GM18511 (cell line): ENCODE data around the gene PRR33.
"Not testable (repeated sequence)": the region's sequence is repeated elsewhere in the genome, so short reads cannot be mapped to it uniquely, and the experiment has no call there.

ENCODE experiments used
- ATAC-seq: cut with Tn5 transposase; IDR thresholded peaks from one replicate; pipeline ENCODE4 v1.9.1; 2021; ENCODE audit warnings: mild to moderate bottlenecking, moderate library complexity; ENCODE audit not compliant: unreplicated experiment

The PRR33 gene

DNA sequence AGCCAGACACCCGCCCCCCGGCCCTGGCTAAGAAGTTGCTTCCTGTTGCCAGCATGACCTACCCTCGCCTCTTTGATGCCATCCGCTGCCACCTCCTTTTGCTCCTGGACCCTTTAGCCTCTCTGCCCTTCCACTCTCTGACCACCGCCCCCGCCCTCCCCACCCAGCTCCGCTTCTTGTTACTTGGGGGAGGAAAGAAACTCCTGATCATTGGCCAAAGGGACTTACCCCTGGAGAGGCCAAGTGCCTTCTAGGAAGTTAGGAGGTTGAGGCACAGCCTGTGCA, at the start of gene PRR33:
PRR33 (minus strand) TSS at position 65 of the 285 bp plus-strand sequence. CDS start 1,311 bp downstream, outside the sequence.
- ATAC-seq, result no peak

DNA sequence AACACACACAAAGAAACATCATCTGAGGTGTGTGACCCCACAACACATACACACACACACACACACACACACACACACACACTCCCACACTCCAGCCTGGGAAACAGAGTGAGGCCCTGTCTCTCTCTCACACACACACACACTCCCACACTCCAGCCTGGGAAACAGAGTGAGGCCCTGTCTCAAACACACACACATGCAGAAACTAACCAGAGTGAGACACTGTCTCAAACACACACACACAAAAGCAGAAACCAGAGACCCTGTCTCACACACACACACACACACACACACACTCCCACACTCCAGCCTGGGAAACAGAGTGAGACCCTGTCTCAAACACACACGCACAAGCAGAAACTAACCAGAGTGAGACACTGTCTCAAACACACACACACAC, 48.1 kb upstream of the PRR33 start:
- ATAC-seq, result not testable (repeated sequence)

DNA sequence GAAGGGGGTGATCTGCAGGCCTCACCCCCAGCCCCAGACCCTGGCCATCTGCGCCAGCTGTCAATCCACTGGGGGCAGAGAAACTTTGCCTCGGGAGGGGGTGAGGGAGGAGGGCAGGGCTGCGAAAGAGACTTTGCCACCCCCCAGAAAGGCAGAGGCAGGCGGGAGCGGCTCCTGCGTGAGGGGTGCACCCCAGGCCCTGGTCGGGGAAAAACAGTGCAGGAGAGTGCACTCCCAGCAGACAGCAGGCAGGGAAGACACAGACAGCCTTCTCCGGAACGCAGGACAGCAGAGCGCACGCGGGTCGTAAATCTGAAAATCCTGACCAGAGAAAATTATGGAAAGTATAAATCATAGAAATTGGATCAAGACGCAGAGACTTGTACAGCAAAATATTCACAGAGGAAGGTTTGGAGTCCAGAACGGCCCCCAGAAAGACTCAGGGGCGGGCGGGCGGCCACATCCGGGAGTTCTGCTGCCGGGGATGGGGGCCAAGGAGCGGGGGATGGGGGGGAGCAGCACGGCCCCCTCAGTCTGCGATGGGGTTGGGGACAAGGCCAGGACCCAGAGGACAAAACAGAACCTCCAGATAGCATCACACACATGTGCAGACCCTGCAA, 47.4 kb upstream of the PRR33 start:
- ATAC-seq, result no peak

DNA sequence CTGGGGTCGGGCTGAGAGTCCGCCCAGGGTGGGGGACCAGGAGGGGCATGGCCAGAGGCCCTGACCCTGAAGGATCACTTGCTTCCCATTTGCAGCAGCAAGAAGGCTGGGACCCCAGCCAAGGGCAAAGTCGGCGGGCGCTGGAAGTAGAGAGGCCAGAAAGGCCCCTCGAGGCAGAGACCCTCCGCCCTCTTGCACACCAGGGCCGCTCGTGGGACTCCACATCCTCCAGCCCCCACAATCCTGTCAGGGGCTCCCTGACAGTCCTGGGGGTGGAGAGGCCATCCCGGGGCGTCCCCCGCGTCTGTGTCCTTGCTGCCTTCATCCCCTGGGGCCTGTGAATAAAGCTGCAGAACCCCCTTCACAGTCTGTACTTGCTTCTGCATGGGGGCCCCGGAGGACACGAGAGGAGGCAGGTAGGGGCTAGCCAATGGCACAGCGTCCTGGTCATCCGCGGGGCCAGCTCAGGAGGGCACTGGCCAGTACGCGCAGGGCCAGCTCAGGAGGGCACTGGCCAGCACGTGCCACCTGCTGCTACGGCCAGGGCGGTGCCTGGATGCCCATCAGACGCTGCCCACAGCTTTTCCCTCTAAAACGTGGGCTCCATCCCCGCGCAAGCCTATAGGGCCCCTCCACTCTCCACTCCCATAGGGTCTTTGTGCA, 46.8 kb upstream of the PRR33 start:
- ATAC-seq, result no peak

DNA sequence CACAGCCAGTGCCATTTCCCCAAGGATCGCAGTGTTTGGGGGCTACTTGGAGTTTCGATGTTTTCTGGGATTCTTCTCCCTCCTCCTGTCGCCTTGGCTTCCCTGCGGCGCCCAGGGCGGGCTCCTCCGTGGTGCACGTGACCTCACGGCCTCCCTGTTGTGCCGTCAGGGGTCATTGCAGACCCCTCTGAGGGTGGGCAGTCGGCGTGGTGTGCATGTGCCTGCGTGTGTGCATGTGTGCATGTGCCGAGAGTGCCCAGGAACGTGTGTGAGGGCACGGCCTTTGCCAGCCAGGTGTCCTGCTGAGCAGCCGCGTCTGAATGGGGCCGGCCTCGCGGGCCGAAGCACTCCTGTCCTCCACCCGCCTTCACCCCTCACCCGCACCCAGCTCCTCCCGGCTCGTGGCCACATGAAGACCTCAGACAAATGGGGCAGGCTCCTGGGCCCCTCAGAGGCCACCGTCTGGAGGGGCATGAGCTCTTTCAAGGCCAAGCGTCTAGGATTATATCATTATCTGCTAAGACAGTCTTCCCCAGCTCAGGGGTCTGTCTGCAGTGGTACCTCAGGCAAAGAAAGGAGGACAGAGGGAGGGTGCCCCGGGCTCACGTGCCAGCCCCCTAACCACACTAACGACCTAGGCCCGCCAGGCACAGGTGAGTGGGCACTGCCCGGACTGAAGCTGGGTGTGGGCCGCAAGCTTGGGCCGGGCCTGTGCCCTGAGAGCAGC, 46.1 kb upstream of the PRR33 start:
- ATAC-seq, result no peak

DNA sequence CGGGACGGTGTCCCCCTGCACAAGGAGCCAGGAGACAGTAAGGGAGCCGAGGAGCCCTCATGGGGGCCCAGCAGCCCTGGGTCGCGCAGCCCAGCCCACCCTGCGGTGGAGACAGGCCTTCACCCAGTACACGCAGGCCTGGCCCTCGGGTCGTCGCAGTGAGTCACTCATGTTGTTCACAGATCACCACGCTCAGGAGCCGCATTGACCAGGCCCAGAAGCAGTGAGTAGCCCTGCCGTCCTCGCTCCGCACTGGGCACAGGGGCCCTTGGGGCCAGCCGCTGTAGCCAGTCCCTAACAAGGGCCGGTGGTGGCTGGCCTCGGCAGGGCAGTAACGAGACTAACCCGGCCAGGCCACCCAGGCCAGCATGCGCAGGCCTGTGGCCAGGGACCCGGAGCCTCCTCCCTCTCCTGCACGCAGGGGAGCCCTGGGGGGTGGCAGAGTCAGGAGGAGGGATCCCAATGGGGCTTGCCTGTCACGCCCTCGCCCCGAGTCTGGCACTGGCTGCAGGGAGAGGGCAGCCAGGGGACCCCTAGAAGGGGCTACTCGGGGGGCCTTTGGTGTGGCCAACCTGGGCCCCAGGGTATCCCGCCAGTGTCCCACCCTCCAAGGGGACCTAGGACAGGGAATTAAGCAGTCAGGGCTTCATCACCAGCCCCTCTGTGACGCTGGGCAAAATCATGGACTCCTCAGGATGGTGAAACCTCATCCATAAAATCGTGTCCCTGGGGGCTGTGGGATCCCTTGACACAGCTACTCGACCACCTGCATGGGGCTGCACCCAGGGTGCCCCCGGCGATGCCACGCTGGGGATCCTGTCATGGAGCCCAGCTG, 45.3 kb upstream of the PRR33 start:
- ATAC-seq, result no peak

DNA sequence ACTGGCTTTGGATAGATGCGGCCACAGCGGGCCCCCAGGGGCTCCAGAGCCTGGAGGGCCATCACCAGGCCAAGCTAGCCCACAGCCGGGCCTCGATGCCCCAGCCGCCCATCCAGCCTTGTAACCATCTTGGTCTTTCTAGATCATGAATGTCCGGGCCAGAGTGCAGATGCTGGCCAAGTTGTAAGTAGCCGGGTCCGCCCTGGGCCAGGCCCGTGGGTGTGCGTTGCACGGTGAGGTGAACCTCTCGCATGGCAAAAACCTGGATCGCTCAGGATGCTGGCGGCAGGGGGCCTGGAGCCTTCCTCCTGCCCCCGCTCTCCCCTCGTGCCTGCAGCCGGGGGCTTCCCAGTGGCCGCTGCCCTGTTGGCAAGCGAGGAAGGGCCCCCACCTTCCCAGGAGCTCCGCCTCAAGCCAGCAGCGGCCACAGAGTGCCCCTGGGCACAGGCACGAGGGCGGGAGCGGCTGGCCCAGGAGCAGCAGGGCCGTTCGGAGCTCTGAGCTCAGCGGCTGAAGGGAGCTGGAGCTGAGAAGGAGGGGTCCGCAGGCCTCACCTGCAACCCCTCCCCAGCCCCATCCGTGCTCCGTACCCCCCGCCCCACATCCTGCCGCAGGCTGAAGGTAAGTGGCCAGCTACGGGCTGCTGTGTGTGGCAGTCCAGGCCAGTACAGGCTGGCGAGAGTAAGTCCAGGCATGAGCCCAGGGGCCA, 44.5 kb upstream of the PRR33 start:
- ATAC-seq, result no peak

DNA sequence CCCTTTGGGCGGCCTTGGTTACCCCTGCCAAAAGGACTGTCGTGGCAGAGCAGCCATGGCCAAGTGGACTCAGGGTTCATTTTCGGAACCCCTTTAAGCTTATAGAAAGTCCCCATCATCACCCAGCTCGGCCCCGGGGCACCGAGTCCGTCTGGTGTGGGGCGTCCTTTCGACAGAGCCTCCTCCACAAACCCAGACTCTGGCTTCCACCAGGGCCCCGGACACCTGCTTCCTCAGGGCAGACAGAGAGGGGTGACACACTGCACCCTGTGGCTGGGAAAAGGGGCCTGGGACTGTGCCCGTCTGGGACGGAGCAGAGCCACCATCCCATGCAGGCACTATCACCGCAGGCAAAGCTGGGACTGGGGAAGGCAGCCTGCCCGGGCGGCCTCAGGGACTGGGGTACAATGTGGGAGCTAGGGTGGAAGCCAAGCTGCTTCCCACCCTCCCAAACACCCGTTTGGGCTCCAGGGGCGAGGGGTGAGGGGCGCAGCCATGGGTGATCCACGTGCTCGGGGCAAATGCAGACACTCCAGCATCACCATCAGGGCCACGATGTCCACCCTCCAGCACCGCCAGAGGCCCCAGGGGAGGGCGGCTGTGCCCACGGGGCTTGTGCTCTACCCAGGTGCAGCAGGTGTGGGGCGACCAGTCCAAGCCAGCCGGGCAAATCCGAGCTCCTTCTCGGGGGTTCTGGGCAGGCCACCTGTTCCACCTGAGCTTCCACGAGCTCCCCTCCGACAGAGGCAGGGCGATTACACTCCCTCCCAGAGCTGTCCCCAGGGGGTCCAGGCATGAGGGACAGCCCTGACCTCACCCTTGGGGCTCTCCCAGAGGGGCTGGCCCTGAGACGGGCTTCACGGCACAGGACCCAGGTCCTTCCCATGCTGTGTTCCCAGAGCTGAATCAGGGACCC, 43.7 kb upstream of the PRR33 start:
- ATAC-seq, result no peak

DNA sequence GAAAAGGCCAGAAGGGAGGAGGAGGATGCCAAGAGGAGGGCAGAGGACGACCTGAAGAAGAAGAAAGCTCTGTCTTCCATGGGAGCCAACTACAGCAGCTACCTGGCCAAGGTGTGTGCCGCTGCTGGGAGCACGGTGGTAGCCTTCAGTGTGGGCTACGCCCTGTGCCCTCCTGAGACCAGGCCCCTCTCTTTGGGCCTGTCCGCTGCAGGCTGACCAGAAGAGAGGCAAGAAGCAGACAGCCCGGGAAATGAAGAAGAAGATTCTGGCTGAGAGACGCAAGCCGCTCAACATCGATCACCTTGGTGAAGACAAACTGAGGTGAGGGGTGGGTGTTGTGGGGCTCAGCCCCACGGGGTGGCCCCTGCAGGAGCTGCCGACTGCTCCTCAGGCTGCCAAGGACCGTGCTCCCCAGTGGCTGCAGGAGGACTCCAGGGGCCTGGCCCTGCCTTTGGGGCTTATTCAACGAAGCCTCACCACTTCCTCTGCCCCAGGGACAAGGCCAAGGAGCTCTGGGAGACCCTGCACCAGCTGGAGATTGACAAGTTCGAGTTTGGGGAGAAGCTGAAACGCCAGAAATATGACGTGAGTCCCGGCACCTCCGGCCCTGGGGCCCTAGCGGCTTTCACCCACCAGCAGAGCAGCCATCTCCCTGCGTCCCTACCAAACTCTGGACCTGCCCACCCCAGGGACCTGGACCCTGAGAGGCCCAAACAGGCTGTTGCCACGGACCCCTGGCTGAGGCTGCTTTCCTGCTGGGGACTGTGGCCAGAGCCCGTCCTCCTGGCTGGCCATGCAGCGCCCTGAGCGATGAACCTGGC, 42.9 kb upstream of the PRR33 start:
- ATAC-seq, result no peak

DNA sequence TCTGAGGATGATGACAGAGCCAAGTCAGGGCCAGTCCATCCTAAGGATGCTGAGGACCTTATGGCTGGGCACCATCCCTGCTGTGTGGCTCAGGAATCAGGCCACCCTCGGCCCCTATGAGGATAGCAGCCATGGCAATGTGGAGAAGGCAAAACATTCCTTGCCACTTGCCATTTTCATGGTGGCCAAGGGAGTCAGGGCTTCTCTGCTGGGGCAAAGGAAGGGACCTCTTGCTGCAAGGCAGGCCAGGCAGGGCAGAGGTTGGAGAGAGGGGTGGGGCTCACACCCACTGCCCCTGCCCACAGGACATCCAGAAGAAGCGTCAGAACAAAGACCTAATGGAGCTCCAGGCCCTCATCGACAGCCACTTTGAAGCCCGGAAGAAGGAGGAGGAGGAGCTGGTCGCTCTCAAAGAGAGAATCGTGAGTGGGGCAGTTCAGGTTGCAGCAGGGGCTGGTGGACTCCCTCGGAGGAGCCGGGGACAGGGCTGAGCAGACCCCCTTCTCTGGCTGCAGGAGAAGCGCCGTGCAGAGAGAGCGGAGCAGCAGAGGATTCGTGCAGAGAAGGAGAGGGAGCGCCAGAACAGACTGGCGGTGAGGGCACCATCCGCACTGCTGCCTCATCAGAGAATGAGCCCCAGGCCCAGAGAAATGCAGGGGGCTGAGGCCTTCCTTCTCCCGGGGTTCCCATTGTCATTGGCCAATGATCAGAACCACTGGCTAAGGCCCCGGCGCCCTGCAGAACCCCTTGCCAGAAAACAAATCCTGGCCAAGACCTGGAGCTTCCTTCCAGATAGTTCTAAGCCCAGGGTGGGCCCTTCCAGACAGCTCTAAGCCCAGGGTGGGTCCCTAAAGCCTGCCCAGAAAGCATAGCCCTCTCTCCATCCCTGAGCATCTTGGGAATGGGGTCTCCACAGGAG, 42.0 kb upstream of the PRR33 start:
- no peak for ATAC-seq

DNA sequence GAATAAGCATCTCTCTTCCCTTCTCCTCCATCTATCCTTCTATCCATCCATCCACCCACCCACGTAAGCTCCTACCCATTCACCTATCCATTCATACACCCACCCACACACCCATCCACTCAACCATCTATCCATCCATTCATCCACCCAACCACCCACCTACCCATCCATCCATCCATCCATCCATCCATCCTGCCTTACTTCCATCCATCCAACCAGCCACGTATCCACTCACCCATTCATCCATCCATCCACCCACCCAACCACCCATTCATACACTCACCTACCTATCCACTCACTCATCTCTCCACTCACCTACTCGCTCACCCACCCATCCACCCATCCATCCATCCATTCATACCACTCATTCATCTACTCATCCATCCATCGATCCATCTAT, 41.0 kb upstream of the PRR33 start:
- no peak for ATAC-seq

DNA sequence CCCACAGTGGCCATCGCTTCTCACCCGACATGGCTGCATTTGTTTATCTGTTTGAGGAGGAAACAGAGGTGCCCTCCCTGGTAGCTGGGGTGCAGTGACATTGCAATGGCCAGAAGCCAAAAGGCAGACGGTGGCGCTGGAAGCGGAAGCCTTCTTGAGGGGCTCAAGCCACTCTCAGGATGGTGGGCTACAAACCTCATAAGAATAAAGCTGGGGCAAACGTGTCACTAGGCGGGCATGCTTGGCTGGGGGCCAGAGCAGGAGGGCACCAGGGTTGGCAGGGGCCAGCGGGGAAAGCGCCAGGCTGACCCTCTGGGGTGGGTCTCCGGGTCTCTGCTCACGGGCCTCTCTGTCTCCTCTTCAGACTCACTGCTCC, 40.4 kb upstream of the PRR33 start:
- no peak for ATAC-seq

DNA sequence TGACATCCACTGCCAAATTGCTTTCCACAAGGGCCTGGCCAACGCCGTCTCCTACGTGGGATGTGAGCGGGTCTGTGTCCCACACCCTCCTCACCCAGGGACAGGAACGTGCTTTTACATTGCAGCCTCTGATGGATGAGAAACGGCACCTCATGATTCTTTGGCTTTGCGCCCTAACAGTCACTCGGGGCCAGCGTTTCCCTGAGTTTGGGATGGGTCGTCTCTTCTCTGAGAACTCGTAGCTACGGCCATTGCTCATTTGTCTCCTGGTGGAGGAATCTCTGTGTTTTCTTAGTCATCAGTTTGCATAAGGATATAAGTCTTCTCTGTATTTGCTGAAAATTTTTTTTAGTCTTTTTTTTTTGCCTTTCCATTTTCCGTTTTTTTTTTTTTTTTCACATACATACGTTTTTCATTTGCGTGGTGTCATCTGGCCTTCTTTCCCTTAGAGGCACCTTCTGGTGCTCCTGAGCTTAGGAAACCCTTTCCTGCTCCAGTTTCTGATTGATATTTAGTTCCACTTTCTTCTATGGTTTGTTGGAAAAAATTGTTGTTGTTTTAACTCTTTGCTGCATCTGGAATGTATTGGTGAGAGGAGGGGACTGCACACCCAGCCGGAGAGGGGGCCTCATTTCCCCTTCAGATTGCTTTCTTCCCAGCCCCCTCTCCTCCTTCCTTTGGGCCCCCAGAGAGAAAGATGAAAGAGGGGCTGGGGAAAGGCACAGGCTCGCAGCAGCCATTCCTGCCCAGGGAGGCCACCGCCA, 39.8 kb upstream of the PRR33 start:
- no peak for ATAC-seq

DNA sequence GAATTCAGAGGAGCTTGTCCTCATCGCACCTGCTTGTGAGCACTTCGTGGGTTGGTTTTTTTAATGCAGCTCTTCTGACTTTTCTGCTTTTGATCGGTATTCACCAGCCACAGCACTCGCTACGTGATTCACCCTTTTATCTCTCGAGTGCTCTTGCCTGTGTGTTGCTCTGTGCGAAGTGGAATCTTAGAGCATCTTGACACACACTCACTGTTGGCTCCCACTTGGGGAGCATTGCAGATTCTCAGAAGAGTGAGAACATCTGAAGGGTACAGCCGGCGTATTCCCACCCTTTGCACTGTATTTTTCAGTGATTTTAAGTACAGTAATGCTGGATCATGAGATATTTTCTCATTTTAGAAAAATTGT, 38.8 kb upstream of the PRR33 start:
- no peak for ATAC-seq

DNA sequence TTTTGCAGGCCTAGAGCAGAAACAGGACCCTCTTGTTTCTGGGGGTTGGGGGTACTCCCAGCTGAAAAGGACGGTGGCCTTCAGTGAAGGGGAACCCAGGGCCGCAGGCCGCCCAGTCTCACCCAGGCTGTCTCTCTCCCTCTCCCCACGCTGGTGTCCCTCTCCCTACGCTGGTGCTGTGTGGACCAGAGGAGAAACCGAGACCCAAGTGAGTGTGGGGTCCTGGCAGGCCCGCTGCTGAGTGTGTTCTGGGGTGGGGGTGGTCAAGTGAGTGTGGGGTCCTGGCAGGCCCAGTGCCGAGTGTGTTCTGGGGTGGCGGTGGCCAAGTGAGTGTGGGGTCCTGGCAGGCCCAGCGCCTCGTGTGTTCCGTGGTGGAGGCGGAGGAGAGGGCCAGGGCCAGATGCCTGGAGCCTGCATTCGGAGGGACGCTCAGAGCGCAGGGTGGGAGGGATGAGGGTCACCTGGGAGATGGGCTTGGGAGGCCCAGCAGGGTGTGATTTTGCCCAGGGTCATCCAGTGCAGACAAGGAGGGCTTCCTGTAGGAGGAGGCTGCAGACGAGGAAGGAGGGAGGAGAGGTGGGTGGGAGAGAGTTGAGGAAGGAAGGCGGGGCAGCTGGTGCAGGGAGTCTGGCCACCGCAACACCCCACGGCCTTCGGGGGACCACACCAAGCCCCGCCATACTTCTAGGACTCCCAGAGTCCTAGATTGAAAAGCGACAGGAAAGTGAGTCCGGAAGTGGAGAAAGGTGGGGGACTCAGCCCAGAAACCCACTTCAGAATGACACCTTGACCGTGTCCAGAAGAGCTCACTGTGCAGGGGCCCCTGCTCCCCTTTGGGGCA, 38.1 kb upstream of the PRR33 start:
- no peak for ATAC-seq

DNA sequence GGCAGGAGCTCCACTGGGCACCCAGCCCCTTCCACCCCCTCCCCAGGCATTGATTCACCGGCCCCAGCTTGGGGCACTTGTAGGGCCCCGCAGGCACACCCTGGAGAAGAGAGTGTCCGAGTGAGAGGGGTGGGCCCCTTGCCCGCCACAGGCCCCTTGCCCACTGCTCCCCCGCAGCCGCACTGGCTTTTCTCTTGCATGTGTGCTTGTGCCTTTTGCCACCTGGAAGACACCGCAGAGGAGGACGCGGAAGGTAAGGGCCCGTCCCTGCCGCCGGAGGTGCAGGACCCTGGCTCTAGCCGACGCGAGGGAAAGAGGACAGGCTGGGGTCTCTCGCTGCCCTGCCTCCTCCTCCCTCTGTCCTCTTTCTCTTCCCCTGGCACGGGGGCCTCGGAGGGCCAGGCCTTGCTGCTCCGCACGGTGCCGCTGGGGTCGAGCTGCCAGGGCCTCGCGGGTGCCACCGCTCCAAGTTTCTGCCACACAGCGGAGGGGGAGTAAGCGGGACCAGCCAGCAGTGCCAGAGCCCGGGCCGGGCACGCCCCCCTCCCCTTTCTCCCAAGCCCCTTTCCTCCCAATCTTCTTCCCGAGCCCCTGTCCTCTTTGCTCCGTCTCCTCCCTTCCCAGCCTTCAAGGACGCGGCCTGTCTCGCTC, 37.3 kb upstream of the PRR33 start:
- ATAC-seq, result no peak
